AG04450 (cell line): ENCODE results near the gene TBPL2. TPM values are rescaled to one million over a fixed set of nuclear protein-coding genes. Genes with fewer than 3 reads are reported as not detected.

ENCODE experiments used
- CTCF ChIA-PET: fragments of 300-600, 350-600 bp; formaldehyde crosslinking; extraction: SDS; loops from one replicate; lab custom pipeline; 2022; ENCODE audit warnings: antibody characterized with exemption, inconsistent platforms; lab: Charles Lee
- POLR2A ChIA-PET: fragments of 350-600 bp; formaldehyde crosslinking; extraction: SDS; loops from one replicate; lab custom pipeline; 2021; ENCODE audit warnings: antibody characterized with exemption, inconsistent platforms; lab: Yijun Ruan, JAX
- DNase-seq: peaks from one replicate; pipeline ENCODE4 v3.0.0-alpha.2; 2011; ENCODE audit warnings: low read depth, low spot score
- H3K27ac ChIP-seq: one replicate; pipeline ENCODE4 v1.5.1; 2012; ENCODE audit warnings: low read depth, low read length, control low read depth
- H3K27me3 ChIP-seq: one replicate; pipeline ENCODE4 v1.6.0; 2012; ENCODE audit warnings: low read length; ENCODE audit not compliant: control insufficient read depth, insufficient read depth
- H3K4me3 ChIP-seq: 2 replicates; pipeline ENCODE4 v1.5.1; 2011; ENCODE audit warnings: mild to moderate bottlenecking, low read depth, low read length, control low read depth
- H3K9me3 ChIP-seq: 2 replicates; pipeline ENCODE4 v1.5.1; 2012; ENCODE audit warnings: low read length; ENCODE audit not compliant: control insufficient read depth, insufficient read depth
- polyA plus RNA-seq: library from polyadenylated mRNA; depleted of rRNA; stranded (reverse); fragments of >200 nt; gene quantifications from 2 replicates; pipeline ENCODE4 v1.2.3, GENCODE V29; 2011
- TF ChIP-seq, protein P1 (sequence below): IDR thresholded peaks from 2 replicates; pipeline ENCODE4 v1.5.1; 2011; ENCODE audit warnings: low read depth, low read length, control low read depth, inconsistent platforms

The TBPL2 gene
- polyA plus RNA-seq, 1 experiment = not detected

DNA sequence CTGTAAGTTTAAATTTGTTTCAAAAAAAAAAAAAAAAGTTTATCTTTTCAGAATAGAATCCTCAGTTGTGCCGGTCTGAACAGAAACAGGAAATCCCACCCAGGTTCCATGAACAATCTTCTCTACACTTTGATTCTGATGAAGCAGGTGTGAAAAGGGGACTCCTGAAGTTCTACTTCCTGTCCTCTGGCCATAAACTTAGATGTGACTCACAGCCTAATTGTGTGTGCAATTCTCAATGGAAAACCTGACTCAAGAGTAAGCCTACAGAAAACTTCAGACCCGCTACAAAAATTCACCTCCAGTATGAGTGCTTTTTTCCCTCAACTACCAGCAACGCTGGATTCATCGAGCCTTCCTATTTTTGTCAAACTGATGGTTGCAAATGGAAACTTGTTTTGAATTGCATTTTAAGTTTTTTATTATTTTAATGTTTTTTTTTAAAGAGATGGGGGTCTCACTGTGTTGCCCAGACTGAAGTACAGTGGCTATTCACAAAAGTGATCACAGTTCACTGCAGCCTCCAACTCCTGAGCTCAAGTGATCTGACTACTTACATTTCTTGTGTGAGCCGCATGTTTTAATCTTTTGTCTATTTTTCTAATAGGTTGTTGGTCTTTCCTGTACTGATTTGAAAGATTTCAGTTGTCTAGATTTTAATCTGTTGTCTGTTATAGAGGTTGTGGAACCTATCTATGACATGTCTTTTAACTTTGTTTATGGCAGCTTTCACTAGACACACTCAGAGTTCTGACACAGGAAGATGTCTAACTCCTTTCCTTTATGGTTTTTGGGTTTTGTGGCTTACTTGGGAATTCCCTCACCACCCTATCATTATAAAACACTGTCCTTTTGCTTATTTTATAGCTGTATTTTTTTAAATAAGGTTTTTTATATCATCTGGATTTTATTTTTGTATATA lies 66.4 kb downstream of the TBPL2 start:
- CTCF ChIA-PET = interaction anchor here (0.5 to 1.3 kb wide), 5 partner anchors 104 to 243 kb away, joined by 3 to 6 read pairs (median 4); no protein-coding TSS in a partner anchor
- H3K27ac ChIP-seq = peak overlapping the region; percentile 39
- TF ChIP-seq, protein P1, sequence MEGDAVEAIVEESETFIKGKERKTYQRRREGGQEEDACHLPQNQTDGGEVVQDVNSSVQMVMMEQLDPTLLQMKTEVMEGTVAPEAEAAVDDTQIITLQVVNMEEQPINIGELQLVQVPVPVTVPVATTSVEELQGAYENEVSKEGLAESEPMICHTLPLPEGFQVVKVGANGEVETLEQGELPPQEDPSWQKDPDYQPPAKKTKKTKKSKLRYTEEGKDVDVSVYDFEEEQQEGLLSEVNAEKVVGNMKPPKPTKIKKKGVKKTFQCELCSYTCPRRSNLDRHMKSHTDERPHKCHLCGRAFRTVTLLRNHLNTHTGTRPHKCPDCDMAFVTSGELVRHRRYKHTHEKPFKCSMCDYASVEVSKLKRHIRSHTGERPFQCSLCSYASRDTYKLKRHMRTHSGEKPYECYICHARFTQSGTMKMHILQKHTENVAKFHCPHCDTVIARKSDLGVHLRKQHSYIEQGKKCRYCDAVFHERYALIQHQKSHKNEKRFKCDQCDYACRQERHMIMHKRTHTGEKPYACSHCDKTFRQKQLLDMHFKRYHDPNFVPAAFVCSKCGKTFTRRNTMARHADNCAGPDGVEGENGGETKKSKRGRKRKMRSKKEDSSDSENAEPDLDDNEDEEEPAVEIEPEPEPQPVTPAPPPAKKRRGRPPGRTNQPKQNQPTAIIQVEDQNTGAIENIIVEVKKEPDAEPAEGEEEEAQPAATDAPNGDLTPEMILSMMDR = no peak

DNA sequence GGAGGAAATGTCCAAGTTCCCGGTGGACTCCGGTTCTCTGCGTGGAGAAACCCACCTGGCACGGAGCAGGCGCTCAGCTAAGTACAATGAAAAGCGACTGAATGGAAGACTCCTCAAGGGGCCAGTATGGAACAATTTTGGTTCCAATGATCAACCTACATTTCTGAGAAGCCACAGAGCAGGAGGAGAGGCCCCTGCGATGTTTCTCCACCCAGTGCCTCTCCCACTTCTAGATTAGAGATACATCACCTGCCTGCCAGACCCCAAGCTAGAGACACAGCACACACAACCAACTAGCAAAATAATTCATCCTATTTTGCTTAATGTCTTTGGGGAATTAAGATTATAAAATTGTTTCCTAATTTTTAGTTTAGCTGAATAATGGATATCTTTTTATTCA lies 67.6 kb downstream of the TBPL2 start:
- CTCF ChIA-PET = interaction anchor here (1.6 kb wide), 1 partner anchor 102 kb away, joined by 7 read pairs; no protein-coding TSS in a partner anchor
- no peak overlapping the region for H3K4me3 ChIP-seq
- TF ChIP-seq, protein P1 = no peak
- no peaks in the 10 kb centered on the region for H3K27me3 ChIP-seq
- POLR2A ChIA-PET = no interaction called here
- DNase-seq = no peak
- H3K9me3 ChIP-seq = no peaks in the 10 kb centered on the region
- H3K27ac ChIP-seq = no peak overlapping the region

More for the DNA sequence above, 66.4 kb downstream of the TBPL2 start:
- no peaks in the 10 kb centered on the region for H3K9me3 ChIP-seq
- no peak overlapping the region for H3K4me3 ChIP-seq
- POLR2A ChIA-PET = no interaction called here
- DNase-seq = no peak
- no peaks in the 10 kb centered on the region for H3K27me3 ChIP-seq

DNA sequence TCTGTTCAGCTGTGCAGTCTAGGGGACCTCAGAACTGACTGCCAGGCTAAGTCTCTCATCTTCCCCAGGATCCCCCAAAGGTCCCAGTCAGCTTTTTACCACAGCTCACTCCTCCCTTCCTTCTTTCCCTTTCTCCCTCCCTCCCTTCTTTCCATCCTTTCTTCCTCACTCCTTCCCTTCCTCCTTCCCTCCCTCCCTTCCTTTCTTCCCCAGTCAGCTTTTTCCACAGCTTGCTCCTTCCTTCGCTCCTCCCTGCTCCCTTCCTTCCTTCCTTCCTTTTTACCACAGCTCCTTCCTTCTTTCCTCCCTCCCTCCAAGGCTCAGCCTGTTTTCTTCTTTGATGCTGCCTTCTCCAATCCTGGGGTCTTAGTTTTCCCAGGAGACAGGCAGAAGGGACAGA lies 68.0 kb downstream of the TBPL2 start:
- Histone ChIP-seq H3K4me3 (no peak overlapping the region), H3K9me3 (no peaks in the 10 kb centered on the region), H3K27ac (no peak overlapping the region), H3K27me3 (no peaks in the 10 kb centered on the region)
- POLR2A ChIA-PET = interaction anchor here (0.6 kb wide), 1 partner anchor 20 kb away, joined by 11 read pairs; no protein-coding TSS in a partner anchor
- TF ChIP-seq, protein P1 = no peak
- DNase-seq = no peak
- CTCF ChIA-PET = interaction anchor here (1.6 kb wide), 1 partner anchor 102 kb away, joined by 7 read pairs; no protein-coding TSS in a partner anchor

DNA sequence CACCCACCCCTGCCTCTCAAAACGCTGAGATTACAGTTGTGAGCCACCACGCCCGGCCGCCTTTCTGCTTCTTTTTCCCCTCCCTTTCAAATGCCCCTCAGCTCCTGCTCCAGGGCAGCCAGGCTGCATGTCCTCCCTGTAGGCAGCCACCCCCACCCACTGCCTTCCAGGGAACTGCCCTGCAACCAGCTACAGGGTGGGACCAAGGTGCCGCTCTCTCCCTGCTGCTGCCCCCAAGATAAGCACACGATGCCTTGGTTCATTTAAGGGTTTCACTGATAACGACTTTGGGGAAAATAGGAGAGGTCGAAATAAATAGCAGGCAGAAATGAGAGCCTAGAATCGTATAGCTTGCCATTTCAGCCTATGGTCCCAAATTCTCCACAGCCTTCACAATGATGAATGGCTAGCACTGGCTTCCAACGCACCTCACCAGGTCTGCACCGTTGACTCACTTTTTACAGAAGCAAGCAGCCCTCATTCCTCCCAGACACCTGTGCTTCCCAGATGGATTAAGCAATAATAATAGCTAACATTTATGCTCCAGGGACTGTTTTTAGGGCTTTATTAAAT lies 69.4 kb downstream of the TBPL2 start:
- Histone ChIP-seq H3K27me3 (no peaks in the 10 kb centered on the region), H3K27ac (no peak overlapping the region), H3K4me3 (no peak overlapping the region), H3K9me3 (no peaks in the 10 kb centered on the region)
- TF ChIP-seq, protein P1 = no peak
- ChIA-PET CTCF (no interaction called here), POLR2A (no interaction called here)
- no peak for DNase-seq
